ENCODE data around the gene CFAP54.

Gene CFAP54

DNA sequence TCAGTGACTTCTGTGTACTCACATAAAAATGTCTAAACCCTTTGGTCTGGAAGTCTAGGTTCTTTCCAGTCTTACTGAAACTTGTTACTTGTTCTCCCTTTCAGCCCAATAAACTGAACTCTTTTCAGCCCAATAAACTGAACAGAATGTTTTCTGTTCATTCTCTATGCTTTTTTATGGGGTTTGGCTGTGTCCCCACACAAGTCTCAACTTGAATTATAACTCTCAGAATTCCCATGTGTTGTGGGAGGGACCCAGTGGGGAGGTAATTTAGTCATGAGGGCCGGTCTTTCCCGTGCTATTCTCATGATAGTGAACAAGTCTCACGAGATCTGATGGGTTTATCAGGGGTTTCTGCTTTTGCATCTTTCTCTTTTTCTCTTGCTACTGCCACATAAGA, 402.7 kb downstream of the CFAP54 start:
- no peak for DNase-seq (ENCODE audit: low spot score)

DNA sequence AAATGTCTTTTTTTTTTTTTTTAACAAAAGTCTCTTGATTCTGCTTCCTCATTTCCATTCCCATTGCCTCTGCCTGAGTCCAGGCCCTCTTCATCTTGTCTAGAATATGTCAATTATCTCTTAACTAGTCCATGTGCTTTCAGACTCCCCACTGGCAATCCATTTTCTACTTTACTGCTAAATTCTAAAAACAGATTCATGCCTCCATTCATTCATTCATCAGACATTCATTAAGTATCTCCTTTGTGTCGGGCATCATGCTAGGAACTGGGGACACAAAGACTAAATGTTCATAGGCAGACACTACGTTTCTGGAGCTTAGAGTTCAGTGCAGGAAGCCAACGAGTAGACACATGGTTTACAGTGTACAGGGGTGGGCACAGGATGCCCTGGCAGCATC, 408.0 kb downstream of the CFAP54 start:
- DNase-seq (ENCODE audit: low spot score) = no peak

DNA sequence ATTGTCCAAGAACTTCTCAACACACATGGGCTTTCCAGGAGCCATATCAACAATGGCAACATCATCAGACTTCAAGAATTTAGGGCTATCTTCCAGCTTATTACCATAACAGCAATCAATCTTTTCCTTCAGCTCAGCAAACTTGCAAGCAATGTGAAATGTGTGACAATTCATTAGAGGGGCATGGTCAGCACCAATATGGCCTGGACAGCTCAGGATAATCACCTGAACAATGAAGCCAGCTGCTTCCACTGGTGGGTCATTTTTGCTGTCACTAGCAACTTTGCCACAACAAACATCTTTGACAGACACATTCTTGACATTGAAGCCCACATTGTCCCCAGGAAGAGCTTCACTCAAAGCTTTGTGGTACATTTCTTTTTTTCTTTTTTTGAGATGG, 411.8 kb downstream of the CFAP54 start:
- no peak for DNase-seq (ENCODE audit: low spot score)

GRCh38 chr12:96902076-96902475, 412.7 kb downstream of the CFAP54 start:
- DNase-seq (ENCODE audit: low spot score) = no peak

- DNase-seq (ENCODE audit: low spot score) = no peak
Observed at GRCh38 chr12:96906498-96906848, 417.1 kb downstream of the CFAP54 start.

DNA sequence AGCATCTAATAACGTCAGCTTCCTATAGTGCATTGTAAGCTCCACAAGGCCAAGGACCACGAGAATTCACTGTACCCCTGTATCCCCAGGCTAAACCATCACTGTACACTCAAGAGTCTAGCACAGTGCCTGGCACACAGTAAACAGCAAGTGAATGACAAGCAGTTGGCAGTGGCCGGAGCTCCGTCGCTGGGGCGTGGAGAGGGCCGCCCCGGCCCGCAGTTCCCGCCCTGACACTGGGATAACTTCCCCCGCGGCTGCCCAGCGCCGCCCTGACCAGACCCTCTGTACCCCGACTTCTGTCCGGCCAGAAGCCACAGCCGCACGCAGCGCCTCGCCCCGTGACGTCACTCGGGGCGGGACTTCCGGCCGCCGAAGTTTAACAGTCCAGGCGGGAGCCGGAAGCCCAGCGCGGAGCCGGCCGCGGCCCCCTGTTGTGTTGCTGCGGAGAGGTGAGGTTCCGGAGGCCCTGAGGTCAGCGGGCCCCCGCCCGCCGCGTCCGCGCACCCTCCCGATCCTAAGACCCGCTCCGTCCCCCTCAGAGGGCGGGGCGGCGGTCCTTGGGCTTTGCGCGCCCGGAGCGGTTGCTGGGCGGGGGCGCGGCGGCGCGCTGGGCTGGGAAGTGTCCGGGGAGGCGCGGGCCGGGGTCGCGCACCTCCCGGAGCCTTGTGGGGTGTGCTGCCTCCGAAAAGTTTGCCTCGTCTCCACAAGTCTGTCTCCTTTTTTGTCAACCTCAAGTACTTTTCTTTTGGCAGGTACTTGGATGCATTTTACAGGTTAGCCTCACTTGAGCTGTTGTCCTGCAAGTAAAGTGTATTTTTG, 417.7 kb downstream of the CFAP54 start, which contains the start of gene NEDD1:
NEDD1 (plus strand) TSS at position 409 of the 822 bp plus-strand sequence. CDS start 2,503 bp downstream, outside the sequence.
- peak; percentile 80 for DNase-seq (ENCODE audit: low spot score)

GRCh38 chr12:96907671-96908422, 418.5 kb downstream of the CFAP54 start:
- DNase-seq (ENCODE audit: low spot score) = peak; percentile 24

GRCh38 chr12:96908423-96908675, 419.0 kb downstream of the CFAP54 start:
- DNase-seq (ENCODE audit: low spot score) = no peak

GRCh38 chr12:96912261-96912660, 422.9 kb downstream of the CFAP54 start:
- DNase-seq (ENCODE audit: low spot score) = no peak

DNA sequence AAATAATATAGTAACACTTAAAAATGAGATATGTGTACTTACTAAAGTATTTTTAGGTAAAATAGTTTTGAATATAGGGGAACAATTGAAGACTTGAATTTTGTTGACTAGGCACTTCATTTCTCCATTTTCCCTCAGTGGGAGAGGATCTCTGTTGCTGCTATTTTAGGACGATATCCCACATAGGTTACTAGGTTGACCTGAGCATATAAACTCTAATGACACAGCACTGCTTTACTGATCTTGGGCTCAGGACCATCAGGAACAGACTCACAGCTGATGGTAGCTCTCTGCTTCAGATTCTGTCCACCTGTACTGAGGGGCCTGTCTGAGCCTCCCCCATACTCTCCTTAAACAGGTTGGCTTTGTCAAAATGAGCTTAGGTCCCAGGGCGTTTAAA, 423.6 kb downstream of the CFAP54 start:
- no peak for DNase-seq (ENCODE audit: low spot score)

DNA sequence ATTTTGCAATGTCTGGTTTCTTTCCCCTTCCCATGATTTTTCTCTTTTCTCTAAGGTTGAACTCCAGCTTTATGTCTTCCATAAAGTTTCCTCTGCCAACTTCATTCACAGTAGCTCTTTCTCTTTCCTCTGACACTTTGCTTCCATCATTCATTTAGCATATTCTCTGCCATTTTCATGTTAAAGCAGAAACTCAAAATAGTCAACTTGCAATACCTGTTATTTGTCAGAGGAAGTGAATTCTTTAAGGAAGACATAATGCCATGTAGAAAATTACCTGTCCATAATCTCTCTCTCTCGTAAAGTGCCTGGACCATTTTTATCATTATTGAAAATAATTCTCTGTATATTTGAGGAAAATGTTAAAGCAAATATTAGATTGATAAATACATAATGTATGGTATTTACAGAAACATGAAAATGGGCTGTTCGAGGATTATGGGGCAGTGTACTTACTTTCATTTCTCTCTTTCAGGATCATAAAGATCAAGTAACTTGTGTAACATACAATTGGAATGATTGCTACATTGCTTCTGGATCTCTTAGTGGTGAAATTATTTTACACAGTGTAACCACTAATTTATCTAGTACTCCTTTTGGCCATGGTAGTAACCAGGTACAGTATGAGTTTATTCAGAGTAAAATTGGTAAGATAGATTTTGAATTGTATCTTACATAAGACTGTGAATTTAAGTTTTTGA, 430.3 kb downstream of the CFAP54 start:
- no peak for DNase-seq (ENCODE audit: low spot score)

Data from CD4-positive, alpha-beta T cell treated with Interleukin-15 for 4 hours (primary cell).